ENCODE measurements around the gene BTNL9. TPM values are rescaled to one million over a fixed set of nuclear protein-coding genes. Genes with fewer than 3 reads are reported as not detected.

BTNL9 gene
- total RNA-seq, 1 donor from 2014 or later = not detected

GRCh38 chr5:181060231-181060590 is 20.1 kb downstream of the BTNL9 start:
- TF ChIP-seq, protein P1, sequence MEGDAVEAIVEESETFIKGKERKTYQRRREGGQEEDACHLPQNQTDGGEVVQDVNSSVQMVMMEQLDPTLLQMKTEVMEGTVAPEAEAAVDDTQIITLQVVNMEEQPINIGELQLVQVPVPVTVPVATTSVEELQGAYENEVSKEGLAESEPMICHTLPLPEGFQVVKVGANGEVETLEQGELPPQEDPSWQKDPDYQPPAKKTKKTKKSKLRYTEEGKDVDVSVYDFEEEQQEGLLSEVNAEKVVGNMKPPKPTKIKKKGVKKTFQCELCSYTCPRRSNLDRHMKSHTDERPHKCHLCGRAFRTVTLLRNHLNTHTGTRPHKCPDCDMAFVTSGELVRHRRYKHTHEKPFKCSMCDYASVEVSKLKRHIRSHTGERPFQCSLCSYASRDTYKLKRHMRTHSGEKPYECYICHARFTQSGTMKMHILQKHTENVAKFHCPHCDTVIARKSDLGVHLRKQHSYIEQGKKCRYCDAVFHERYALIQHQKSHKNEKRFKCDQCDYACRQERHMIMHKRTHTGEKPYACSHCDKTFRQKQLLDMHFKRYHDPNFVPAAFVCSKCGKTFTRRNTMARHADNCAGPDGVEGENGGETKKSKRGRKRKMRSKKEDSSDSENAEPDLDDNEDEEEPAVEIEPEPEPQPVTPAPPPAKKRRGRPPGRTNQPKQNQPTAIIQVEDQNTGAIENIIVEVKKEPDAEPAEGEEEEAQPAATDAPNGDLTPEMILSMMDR (IDR thresholded peaks at IDR 0.05) = no peak
- Mint-ChIP-seq H3K27me3 (ENCODE audit: low read depth) (peaks cover 73% of the 10 kb centered on the region), H3K4me3 (ENCODE audit: unreplicated experiment) (no peak overlapping the region), H3K27ac (ENCODE audit: unreplicated experiment) (no peak overlapping the region), H3K36me3 (ENCODE audit: low read depth) (no peaks in the 10 kb centered on the region), H3K4me1 (ENCODE audit: low read depth) (no peaks in the 10 kb centered on the region), H3K9me3 (ENCODE audit: low read depth) (peaks cover 3% of the 10 kb centered on the region)
- no peak for DNase-seq (ENCODE audit: low spot score)

GRCh38 chr5:181060924-181061323 is 20.9 kb downstream of the BTNL9 start:
- TF ChIP-seq, protein P1 (IDR thresholded peaks at IDR 0.05) = no peak
- peaks cover 67% of the 10 kb centered on the region for H3K27me3 Mint-ChIP-seq (ENCODE audit: low read depth)
- no peaks in the 10 kb centered on the region for H3K4me1 Mint-ChIP-seq (ENCODE audit: low read depth)
- no peak overlapping the region for H3K4me3 Mint-ChIP-seq (ENCODE audit: unreplicated experiment)
- no peak for DNase-seq (ENCODE audit: low spot score)
- H3K36me3 Mint-ChIP-seq (ENCODE audit: low read depth) = no peaks in the 10 kb centered on the region
- peaks cover 3% of the 10 kb centered on the region for H3K9me3 Mint-ChIP-seq (ENCODE audit: low read depth)
- H3K27ac Mint-ChIP-seq (ENCODE audit: unreplicated experiment) = no peak overlapping the region

DNA sequence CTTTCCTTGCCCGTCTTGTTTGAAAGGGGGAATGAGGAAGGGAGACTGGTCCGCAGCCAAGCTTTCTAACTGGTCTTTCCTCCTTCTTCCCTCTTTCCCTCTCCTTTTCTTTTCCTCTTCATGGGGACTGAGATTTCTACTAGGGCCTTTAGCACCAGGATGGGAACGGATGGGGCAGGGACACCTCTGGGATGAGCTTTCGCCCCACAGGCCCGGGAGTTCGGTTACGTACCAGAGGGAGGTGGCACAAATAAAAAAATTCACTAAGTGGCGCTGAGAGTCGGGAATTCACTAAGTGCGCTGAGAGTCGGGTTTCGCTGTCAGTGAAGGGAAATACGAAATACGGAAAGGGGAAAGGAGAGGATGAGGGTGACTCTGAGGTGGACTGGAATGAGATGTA is 21.6 kb downstream of the BTNL9 start:
- no peaks in the 10 kb centered on the region for H3K4me1 Mint-ChIP-seq (ENCODE audit: low read depth)
- no peak overlapping the region for H3K4me3 Mint-ChIP-seq (ENCODE audit: unreplicated experiment)
- TF ChIP-seq, protein P1 (IDR thresholded peaks at IDR 0.05) = no peak
- H3K36me3 Mint-ChIP-seq (ENCODE audit: low read depth) = no peaks in the 10 kb centered on the region
- H3K9me3 Mint-ChIP-seq (ENCODE audit: low read depth) = peaks cover 3% of the 10 kb centered on the region
- peaks cover 66% of the 10 kb centered on the region for H3K27me3 Mint-ChIP-seq (ENCODE audit: low read depth)
- no peak overlapping the region for H3K27ac Mint-ChIP-seq (ENCODE audit: unreplicated experiment)
- no peak for DNase-seq (ENCODE audit: low spot score)

DNA sequence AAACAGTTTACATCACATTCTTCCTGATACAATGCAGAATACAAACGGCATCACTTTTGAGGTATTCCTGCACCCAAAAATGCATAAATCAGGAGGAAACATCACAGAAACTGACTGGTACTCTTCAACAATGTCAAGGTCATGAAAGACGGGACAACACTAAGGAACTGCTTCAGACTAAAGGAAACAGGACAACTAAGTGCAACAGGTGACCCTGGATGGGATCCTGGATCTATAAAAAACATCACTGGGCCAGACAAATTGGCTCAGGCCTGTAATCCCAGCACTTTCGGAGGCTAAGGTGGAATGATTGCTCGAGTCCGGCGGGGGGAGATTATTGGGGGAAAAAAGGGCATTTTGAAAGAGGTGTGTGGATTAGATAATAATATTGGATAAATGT is 22.6 kb downstream of the BTNL9 start:
- Mint-ChIP-seq H3K36me3 (ENCODE audit: low read depth) (no peaks in the 10 kb centered on the region), H3K27me3 (ENCODE audit: low read depth) (peaks cover 63% of the 10 kb centered on the region), H3K4me3 (ENCODE audit: unreplicated experiment) (no peak overlapping the region), H3K27ac (ENCODE audit: unreplicated experiment) (no peak overlapping the region), H3K4me1 (ENCODE audit: low read depth) (no peaks in the 10 kb centered on the region), H3K9me3 (ENCODE audit: low read depth) (peaks cover 3% of the 10 kb centered on the region)
- TF ChIP-seq, protein P1 (IDR thresholded peaks at IDR 0.05) = no peak
- DNase-seq (ENCODE audit: low spot score) = no peak

- Mint-ChIP-seq H3K36me3 (ENCODE audit: low read depth) (no peaks in the 10 kb centered on the region), H3K4me1 (ENCODE audit: low read depth) (no peaks in the 10 kb centered on the region), H3K9me3 (ENCODE audit: low read depth) (peaks cover 3% of the 10 kb centered on the region), H3K27me3 (ENCODE audit: low read depth) (peaks cover 63% of the 10 kb centered on the region), H3K27ac (ENCODE audit: unreplicated experiment) (no peak overlapping the region), H3K4me3 (ENCODE audit: unreplicated experiment) (no peak overlapping the region)
- DNase-seq (ENCODE audit: low spot score) = no peak
- TF ChIP-seq, protein P1 (IDR thresholded peaks at IDR 0.05) = no peak
These were observed 23.4 kb downstream of the BTNL9 start for GRCh38 chr5:181063514-181063913.

Data from chondrocyte (in vitro differentiated cells).